GM12874 (cell line): ENCODE results near the gene MRPL41.

Experiments used
- CTCF ChIP-seq: IDR thresholded peaks from 2 replicates; pipeline ENCODE4 v1.5.1; 2011; ENCODE audit warnings: low read depth, mild to moderate bottlenecking, control low read depth, low read length, moderate library complexity; ENCODE audit not compliant: insufficient read depth

Gene MRPL41

GRCh38 chr9:137511758-137512463 lies 39.8 kb upstream of the MRPL41 start:
- TF ChIP-seq CTCF = no peak

GRCh38 chr9:137514691-137515337 lies 36.9 kb upstream of the MRPL41 start:
- TF ChIP-seq CTCF = no peak

GRCh38 chr9:137515338-137515724 lies 36.3 kb upstream of the MRPL41 start:
- no peak for TF ChIP-seq CTCF

- TF ChIP-seq CTCF = no peak
Measured at GRCh38 chr9:137516144-137516917, 35.3 kb upstream of the MRPL41 start.

GRCh38 chr9:137519553-137519952 lies 32.1 kb upstream of the MRPL41 start:
- no peak for TF ChIP-seq CTCF

GRCh38 chr9:137520614-137521404 lies 30.9 kb upstream of the MRPL41 start:
- no peak for TF ChIP-seq CTCF
